WTC11 (cell line): Measurements from ENCODE around the gene SCN8A.

Source experiments
- CTCF ChIP-seq: fragments of 200-600 bp; IDR thresholded peaks from 2 replicates; pipeline ENCODE4 v1.8.0; 2022; ENCODE audit warnings: antibody characterized with exemption
- FOXK1 ChIP-seq: sonication (generic); formaldehyde crosslinking; IDR thresholded peaks from 2 replicates; pipeline ENCODE4 v1.8.0; 2022; ENCODE audit warnings: mild to moderate bottlenecking, moderate library complexity, missing genetic modification reagents
- NFATC4 ChIP-seq: fragments of 250-450 bp; sonication (Bioruptor Pico); IDR thresholded peaks from 2 replicates; pipeline ENCODE4 v1.9.0; 2021; ENCODE audit warnings: mild to moderate bottlenecking
- ZNF423 ChIP-seq: fragments of 250-450 bp; sonication (Bioruptor Pico); IDR thresholded peaks from 2 replicates; pipeline ENCODE4 v2.1.2; 2022; ENCODE audit warnings: mild to moderate bottlenecking, moderate library complexity
- TF ChIP-seq, protein P1 (sequence below): sonication (generic); formaldehyde crosslinking; IDR thresholded peaks from 2 replicates; pipeline ENCODE4 v1.8.1; 2022; ENCODE audit warnings: low read depth, missing genetic modification reagents, borderline replicate concordance

- TF ChIP-seq CTCF (no peak), ZNF423 (CRISPR knock-in tag) (no peak), FOXK1 (no peak), NFATC4 (no peak)
- TF ChIP-seq, protein P1, sequence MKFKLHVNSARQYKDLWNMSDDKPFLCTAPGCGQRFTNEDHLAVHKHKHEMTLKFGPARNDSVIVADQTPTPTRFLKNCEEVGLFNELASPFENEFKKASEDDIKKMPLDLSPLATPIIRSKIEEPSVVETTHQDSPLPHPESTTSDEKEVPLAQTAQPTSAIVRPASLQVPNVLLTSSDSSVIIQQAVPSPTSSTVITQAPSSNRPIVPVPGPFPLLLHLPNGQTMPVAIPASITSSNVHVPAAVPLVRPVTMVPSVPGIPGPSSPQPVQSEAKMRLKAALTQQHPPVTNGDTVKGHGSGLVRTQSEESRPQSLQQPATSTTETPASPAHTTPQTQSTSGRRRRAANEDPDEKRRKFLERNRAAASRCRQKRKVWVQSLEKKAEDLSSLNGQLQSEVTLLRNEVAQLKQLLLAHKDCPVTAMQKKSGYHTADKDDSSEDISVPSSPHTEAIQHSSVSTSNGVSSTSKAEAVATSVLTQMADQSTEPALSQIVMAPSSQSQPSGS, result no peak
Measured at GRCh38 chr12:51672334-51672733, 81.3 kb downstream of the SCN8A start.
